ENCODE data around the gene GPR15LG.

- TF ChIP-seq CTCF (conservative IDR thresholded peaks at IDR 0.05; ENCODE audit: low read depth, low read length) (no peak), EZH2phosphoT487 (IDR thresholded peaks at IDR 0.05; ENCODE audit: borderline replicate concordance, low read length) (no peak)
Measured at GRCh38 chr10:84200537-84201243, 27.1 kb downstream of the GPR15LG start.
